K562 (cell line): Measurements from ENCODE around the gene PRKCE.

Experiments used
- CHCHD3 ChIP-seq: fragments of 250-450 bp; sonication (Bioruptor Pico); IDR thresholded peaks from 2 replicates; pipeline ENCODE4 v2.1.2; 2022; ENCODE audit warnings: mild to moderate bottlenecking
- CHD2 ChIP-seq: IDR thresholded peaks from 2 replicates; pipeline ENCODE4 v1.6.1; 2011; ENCODE audit warnings: low read depth, low read length
- CTCF ChIP-seq, 3 experiments: IDR thresholded peaks in 2 of 3; conservative IDR thresholded peaks in 1 of 3; 2 replicates each; pipeline ENCODE4 v1.5.1; 2011 to 2012; ENCODE audit warnings: low read length in 3 of 3, mild to moderate bottlenecking in 3 of 3, control low read depth in 2 of 3, improper control_type of control experiment in 1 of 3, inconsistent platforms in 1 of 3, low read depth in 1 of 3, mixed read lengths in 1 of 3, moderate library complexity in 1 of 3; ENCODE audit not compliant: insufficient read depth in 2 of 3
- E2F8 ChIP-seq: fragments of 450-650 bp; IDR thresholded peaks from 2 replicates; pipeline ENCODE4 v1.7.1; 2018; ENCODE audit warnings: mild to moderate bottlenecking, low read depth; ENCODE audit not compliant: partially characterized antibody
- KAT2B ChIP-seq: IDR thresholded peaks from one replicate; pipeline ENCODE4 v1.6.1; 2012; ENCODE audit warnings: low read depth, mild to moderate bottlenecking, control low read depth, inconsistent platforms, low read length, moderate library complexity
- NR2C1 ChIP-seq, 2 experiments: fragments of 450-650 bp; IDR thresholded peaks; 2 replicates each; pipeline ENCODE4 v1.6.1; 2017; ENCODE audit warnings: mild to moderate bottlenecking in 2 of 2, antibody characterized with exemption in 1 of 2, inconsistent platforms in 1 of 2, missing compliant biosample characterization in 1 of 2, missing genetic modification characterization in 1 of 2
- RBM39 ChIP-seq: fragments of 200-400 bp; formaldehyde crosslinking; optimal IDR thresholded peaks from 2 replicates; pipeline ENCODE3; 2018; ENCODE audit warnings: low read depth, low read length
- SIN3A ChIP-seq, 2 experiments: fragments of 150-350 bp in 1 of 2; IDR thresholded peaks; 2 replicates each; pipeline ENCODE4 v1.6.1; 2011 to 2016; ENCODE audit warnings: borderline replicate concordance in 2 of 2, low read depth in 2 of 2, low read length in 2 of 2, mild to moderate bottlenecking in 2 of 2, moderate library complexity in 2 of 2; ENCODE audit not compliant: control insufficient read depth in 1 of 2
- SMARCE1 ChIP-seq: fragments of 450-650 bp; IDR thresholded peaks from 2 replicates; pipeline ENCODE4 v1.7.1; 2016; ENCODE audit warnings: mild to moderate bottlenecking
- SRSF7 ChIP-seq: fragments of 200-400 bp; formaldehyde crosslinking; optimal IDR thresholded peaks from 2 replicates; pipeline ENCODE3; 2017; ENCODE audit warnings: mild to moderate bottlenecking, low read depth, low read length
- ZBTB40 ChIP-seq, 2 experiments: fragments of 450-650 bp in 1 of 2; sonication (generic) in 1 of 2; formaldehyde crosslinking in 1 of 2; IDR thresholded peaks; 2 replicates each; pipeline versions ENCODE4 v1.7.1 to v1.9.0; 2016 to 2022; ENCODE audit warnings: inconsistent platforms in 1 of 2, mild to moderate bottlenecking in 1 of 2, missing genetic modification reagents in 1 of 2
- ZBTB7A ChIP-seq: IDR thresholded peaks from 2 replicates; pipeline ENCODE4 v1.6.1; 2011; ENCODE audit warnings: low read depth, mild to moderate bottlenecking, low read length, moderate library complexity, borderline replicate concordance; ENCODE audit not compliant: control insufficient read depth
- ZNF79 ChIP-seq: fragments of 250-450 bp; sonication (Bioruptor Pico); IDR thresholded peaks from 2 replicates; pipeline ENCODE4 v1.4.0; 2020; ENCODE audit warnings: low read depth, mild to moderate bottlenecking, moderate library complexity

- TF ChIP-seq CTCF (IDR thresholded peaks at IDR 0.05 in 2 of 3, conservative IDR thresholded peaks at IDR 0.05 in 1 of 3; ENCODE audit: insufficient read depth in 2 of 3, low read depth in 1 of 3, low read length in 3 of 3), result no peak
- no peak for TF ChIP-seq NR2C1 (IDR thresholded peaks at IDR 0.05)
- no peak for TF ChIP-seq NR2C1 (tag; IDR thresholded peaks at IDR 0.05)
- no peak for TF ChIP-seq SRSF7
- TF ChIP-seq ZNF79 (CRISPR knock-in tag), result no peak
- TF ChIP-seq SIN3A (IDR thresholded peaks at IDR 0.05; ENCODE audit: borderline replicate concordance in 2 of 2, control insufficient read depth in 1 of 2, low read depth in 2 of 2, low read length in 2 of 2), result no peak
- TF ChIP-seq SMARCE1, result no peak
- TF ChIP-seq CHCHD3 (CRISPR knock-in tag), result no peak
- TF ChIP-seq RBM39, result no peak
- no peak for TF ChIP-seq ZBTB7A
- no peak for TF ChIP-seq E2F8
- no peak for TF ChIP-seq CHD2
- TF ChIP-seq KAT2B, result no peak
- TF ChIP-seq ZBTB40 (IDR thresholded peaks at IDR 0.05), result no peak
- TF ChIP-seq ZBTB40 (CRISPR knock-in tag; IDR thresholded peaks at IDR 0.05), result no peak
Observed at GRCh38 chr2:46007412-46007811, 355.9 kb downstream of the PRKCE start.
